AG10803 (cell line): Measurements from ENCODE around the gene MSI2.

ENCODE experiments used
- DNase-seq: peaks from one replicate; pipeline ENCODE4 v3.0.0; 2010; ENCODE audit warnings: low read depth
- H3K4me3 ChIP-seq: 2 replicates; pipeline ENCODE4 v1.5.1; 2011; ENCODE audit warnings: mild to moderate bottlenecking, low read length, control low read depth
- TF ChIP-seq, protein P1 (sequence below): conservative IDR thresholded peaks from 2 replicates; pipeline ENCODE4 v1.5.1; 2011; ENCODE audit warnings: mild to moderate bottlenecking, low read length, control low read depth, inconsistent platforms

The MSI2 gene

GRCh38 chr17:57245786-57246185, 10.5 kb upstream of the MSI2 start:
- TF ChIP-seq, protein P1, sequence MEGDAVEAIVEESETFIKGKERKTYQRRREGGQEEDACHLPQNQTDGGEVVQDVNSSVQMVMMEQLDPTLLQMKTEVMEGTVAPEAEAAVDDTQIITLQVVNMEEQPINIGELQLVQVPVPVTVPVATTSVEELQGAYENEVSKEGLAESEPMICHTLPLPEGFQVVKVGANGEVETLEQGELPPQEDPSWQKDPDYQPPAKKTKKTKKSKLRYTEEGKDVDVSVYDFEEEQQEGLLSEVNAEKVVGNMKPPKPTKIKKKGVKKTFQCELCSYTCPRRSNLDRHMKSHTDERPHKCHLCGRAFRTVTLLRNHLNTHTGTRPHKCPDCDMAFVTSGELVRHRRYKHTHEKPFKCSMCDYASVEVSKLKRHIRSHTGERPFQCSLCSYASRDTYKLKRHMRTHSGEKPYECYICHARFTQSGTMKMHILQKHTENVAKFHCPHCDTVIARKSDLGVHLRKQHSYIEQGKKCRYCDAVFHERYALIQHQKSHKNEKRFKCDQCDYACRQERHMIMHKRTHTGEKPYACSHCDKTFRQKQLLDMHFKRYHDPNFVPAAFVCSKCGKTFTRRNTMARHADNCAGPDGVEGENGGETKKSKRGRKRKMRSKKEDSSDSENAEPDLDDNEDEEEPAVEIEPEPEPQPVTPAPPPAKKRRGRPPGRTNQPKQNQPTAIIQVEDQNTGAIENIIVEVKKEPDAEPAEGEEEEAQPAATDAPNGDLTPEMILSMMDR = no peak
- no peak for DNase-seq
- H3K4me3 ChIP-seq = no peak overlapping the region

DNA sequence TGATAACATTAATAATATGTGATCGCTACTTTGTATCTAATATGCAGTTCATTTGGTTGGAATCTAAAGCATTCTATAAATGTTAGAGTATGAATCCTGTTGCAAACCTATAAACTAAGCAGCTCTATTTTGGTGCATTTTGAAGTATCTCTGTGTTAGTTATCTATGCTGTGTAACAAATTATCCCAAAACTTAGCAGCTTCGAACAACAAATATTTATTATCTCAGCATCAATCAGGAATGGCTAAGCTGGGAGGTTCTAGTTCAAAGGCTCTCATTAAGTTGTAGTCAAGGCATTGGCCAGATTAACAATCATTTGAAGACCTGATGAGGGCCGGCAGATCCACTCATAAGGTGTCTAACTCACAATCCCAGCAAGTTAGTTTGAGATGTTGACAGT, 10.1 kb upstream of the MSI2 start:
- no peak overlapping the region for H3K4me3 ChIP-seq
- TF ChIP-seq, protein P1 = no peak
- no peak for DNase-seq

GRCh38 chr17:57247261-57247660, 9.1 kb upstream of the MSI2 start:
- no peak overlapping the region for H3K4me3 ChIP-seq
- TF ChIP-seq, protein P1 = no peak
- DNase-seq = no peak

DNA sequence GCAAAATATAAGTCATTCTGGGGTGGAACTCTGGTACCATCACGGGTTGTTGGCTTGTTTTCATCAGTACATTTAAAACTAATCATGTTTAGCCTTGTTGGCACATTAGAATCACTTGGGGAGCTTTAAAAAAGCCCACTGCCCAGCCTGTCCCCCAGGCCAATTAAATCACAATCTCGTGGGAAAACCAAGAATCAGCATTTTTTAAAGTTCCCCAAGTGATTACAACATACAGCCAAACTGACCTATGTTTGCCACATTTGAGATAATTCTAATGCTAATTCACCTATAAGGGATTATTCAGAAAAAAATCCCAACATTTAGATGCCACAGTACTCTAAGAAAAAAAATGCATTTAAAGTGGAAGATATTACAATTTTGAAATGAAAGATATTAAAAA, 8.4 kb upstream of the MSI2 start:
- H3K4me3 ChIP-seq = no peak overlapping the region
- DNase-seq = no peak
- TF ChIP-seq, protein P1 = no peak

- DNase-seq = no peak
- H3K4me3 ChIP-seq = no peak overlapping the region
- TF ChIP-seq, protein P1 = no peak
Measured at GRCh38 chr17:57249520-57249919, 6.8 kb upstream of the MSI2 start.

DNA sequence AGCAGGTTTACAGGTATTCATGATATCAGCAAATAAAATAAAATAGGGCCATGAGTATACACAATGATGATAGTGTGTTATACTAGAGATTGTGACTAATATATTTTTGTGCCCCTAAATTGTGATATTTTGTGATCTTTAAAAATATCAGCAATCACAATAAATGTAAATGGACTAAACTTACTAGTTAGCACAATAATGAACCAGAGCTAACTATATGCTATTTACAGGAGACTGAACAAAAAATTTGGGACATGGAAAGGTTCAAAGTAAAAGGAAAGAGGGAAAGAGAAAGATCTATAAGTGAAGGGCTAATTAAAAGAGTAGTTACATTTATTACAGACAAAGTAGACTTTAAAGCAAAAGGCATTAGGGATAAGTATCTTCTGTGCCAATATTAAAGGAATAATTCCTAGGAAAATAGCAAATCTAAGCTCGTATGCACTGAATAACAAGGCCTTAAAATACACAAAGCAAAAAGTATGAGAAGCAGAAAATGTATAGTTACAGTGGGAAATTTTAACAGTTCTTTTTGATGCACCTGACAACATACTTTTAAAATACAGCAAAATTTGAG, 5.0 kb upstream of the MSI2 start:
- TF ChIP-seq, protein P1 = no peak
- DNase-seq = no peak
- no peak overlapping the region for H3K4me3 ChIP-seq

- DNase-seq = no peak
- H3K4me3 ChIP-seq = no peak overlapping the region
- TF ChIP-seq, protein P1 = no peak
Measured at GRCh38 chr17:57253362-57254065, 2.8 kb upstream of the MSI2 start.
